Measurements from ENCODE around the gene UNC45B.

- TF ChIP-seq EZH2 (IDR thresholded peaks at IDR 0.05; ENCODE audit: insufficient read depth, poor library complexity, severe bottlenecking) (no peak), EZH2phosphoT487 (IDR thresholded peaks at IDR 0.05; ENCODE audit: insufficient read depth, low read depth) (no peak)
These were observed at the start of gene UNC45B for GRCh38 chr17:35147375-35147905.

Data from GM23248 (cell line).